ENCODE measurements around the gene PANX2. TPM values are rescaled to one million over a fixed set of nuclear protein-coding genes. Genes with fewer than 3 reads are reported as not detected.
A peak's percentile ranks its signal among the peaks of the same experiment; 100 is the strongest.

PANX2 gene
- total and polyA plus RNA-seq, 2 experiments from 2014 or later, result 0.44 to 2.1 TPM

- no peak overlapping the region for H2AFZ ChIP-seq
- peak overlapping the region; percentile 80 for H3K4me2 ChIP-seq
- peaks cover 49% of the 10 kb centered on the region for H3K4me1 ChIP-seq (ENCODE audit: insufficient read depth)
- WGBS (ENCODE audit: low lambda C conversion rate, missing lambda C conversion rate), result 37% methylated on average over 4 of the region's 4 CpGs
- peak overlapping the region; percentile 92 for H3K27ac ChIP-seq
- H4K20me1 ChIP-seq (ENCODE audit: insufficient read depth, poor library complexity, severe bottlenecking), result no peaks in the 10 kb centered on the region
- no peak overlapping the region for H3K4me3 ChIP-seq
- no peaks in the 10 kb centered on the region for H3K27me3 ChIP-seq
- peaks cover 62% of the 10 kb centered on the region for H3K79me2 ChIP-seq
- no peak for DNase-seq (ENCODE audit: low spot score)
- H3K9me2 ChIP-seq (replicated peaks; ENCODE audit: insufficient read depth), result no peaks in the 10 kb centered on the region
- H3K9me3 ChIP-seq (ENCODE audit: low read depth), result no peaks in the 10 kb centered on the region
- H3K36me3 ChIP-seq (replicated peaks; ENCODE audit: insufficient read depth, low read depth), result no peaks in the 10 kb centered on the region
- TF ChIP-seq EZH2 (IDR thresholded peaks at IDR 0.05; ENCODE audit: borderline replicate concordance), result no peak
- TF ChIP-seq, protein P1, sequence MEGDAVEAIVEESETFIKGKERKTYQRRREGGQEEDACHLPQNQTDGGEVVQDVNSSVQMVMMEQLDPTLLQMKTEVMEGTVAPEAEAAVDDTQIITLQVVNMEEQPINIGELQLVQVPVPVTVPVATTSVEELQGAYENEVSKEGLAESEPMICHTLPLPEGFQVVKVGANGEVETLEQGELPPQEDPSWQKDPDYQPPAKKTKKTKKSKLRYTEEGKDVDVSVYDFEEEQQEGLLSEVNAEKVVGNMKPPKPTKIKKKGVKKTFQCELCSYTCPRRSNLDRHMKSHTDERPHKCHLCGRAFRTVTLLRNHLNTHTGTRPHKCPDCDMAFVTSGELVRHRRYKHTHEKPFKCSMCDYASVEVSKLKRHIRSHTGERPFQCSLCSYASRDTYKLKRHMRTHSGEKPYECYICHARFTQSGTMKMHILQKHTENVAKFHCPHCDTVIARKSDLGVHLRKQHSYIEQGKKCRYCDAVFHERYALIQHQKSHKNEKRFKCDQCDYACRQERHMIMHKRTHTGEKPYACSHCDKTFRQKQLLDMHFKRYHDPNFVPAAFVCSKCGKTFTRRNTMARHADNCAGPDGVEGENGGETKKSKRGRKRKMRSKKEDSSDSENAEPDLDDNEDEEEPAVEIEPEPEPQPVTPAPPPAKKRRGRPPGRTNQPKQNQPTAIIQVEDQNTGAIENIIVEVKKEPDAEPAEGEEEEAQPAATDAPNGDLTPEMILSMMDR (IDR thresholded peaks at IDR 0.05; ENCODE audit: poor library complexity), result no peak
- no peak for TF ChIP-seq EZH2phosphoT487 (IDR thresholded peaks at IDR 0.05; ENCODE audit: low read depth, severe bottlenecking, unreplicated experiment)
Observed at GRCh38 chr22:50189849-50190181, 19.3 kb downstream of the PANX2 start.

DNA sequence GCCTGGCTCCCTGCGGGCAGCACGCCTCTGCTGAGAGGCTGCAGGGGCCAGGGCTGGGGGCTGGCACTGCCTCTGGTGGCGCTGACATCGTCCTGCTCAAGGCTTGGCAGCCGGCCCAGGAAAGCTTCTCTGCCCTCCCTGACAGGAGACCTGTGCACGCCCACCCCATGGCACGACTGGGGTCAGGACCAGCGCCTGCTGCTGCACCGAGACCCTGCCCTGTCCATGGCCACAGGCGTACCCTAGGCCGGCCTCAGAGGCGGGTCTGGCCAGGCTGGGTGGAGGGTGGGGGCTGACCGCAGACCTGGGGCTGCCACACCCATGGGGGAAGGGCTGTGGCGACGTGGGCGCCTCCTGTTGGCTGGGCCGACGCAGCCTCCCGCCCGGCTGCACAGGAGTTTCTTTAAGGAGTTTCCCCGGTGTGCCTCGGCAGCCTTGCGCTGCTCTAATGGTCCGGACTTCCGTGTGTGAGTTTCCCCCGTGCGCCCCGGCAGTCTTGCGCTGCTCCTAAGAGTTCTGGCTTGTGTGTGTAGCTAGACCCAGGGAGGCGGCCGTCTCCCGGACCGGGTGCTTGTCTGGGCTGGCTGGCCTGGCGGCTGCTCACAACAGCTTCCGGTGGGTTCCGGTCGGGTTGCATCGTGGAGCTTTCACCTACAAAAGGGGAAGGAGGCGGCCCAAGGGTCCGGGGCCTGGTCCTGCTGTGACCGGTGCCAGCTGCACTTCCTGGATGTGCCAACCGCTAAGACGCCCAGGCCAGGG, 19.8 kb downstream of the PANX2 start:
- H3K4me3 ChIP-seq, result no peak overlapping the region
- H4K20me1 ChIP-seq (ENCODE audit: insufficient read depth, poor library complexity, severe bottlenecking), result no peaks in the 10 kb centered on the region
- H3K9me2 ChIP-seq (replicated peaks; ENCODE audit: insufficient read depth), result no peaks in the 10 kb centered on the region
- H3K79me2 ChIP-seq, result peaks cover 60% of the 10 kb centered on the region
- no peaks in the 10 kb centered on the region for H3K27me3 ChIP-seq
- peaks cover 45% of the 10 kb centered on the region for H3K4me1 ChIP-seq (ENCODE audit: insufficient read depth)
- DNase-seq (ENCODE audit: low spot score), result peak; percentile 84
- no peaks in the 10 kb centered on the region for H3K9me3 ChIP-seq (ENCODE audit: low read depth)
- WGBS (ENCODE audit: low lambda C conversion rate, missing lambda C conversion rate), result 42% methylated on average over 23 of the region's 43 CpGs
- no peaks in the 10 kb centered on the region for H3K36me3 ChIP-seq (replicated peaks; ENCODE audit: insufficient read depth, low read depth)
- peak overlapping the region; percentile 38 for H2AFZ ChIP-seq
- H3K4me2 ChIP-seq, result peak overlapping the region; percentile 80
- no peak for TF ChIP-seq EZH2phosphoT487 (IDR thresholded peaks at IDR 0.05; ENCODE audit: low read depth, severe bottlenecking, unreplicated experiment)
- TF ChIP-seq, protein P1 (IDR thresholded peaks at IDR 0.05; ENCODE audit: poor library complexity), result peak; percentile 41
- peak overlapping the region; percentile 92 for H3K27ac ChIP-seq

GRCh38 chr22:50190941-50191741, 20.6 kb downstream of the PANX2 start:
- Histone ChIP-seq H2AFZ (no peak overlapping the region), H4K20me1 (ENCODE audit: insufficient read depth, poor library complexity, severe bottlenecking) (no peaks in the 10 kb centered on the region), H3K27me3 (no peaks in the 10 kb centered on the region), H3K4me1 (ENCODE audit: insufficient read depth) (peaks cover 43% of the 10 kb centered on the region), H3K27ac (peak overlapping the region; percentile 92), H3K4me3 (no peak overlapping the region), H3K9me2 (replicated peaks; ENCODE audit: insufficient read depth) (no peaks in the 10 kb centered on the region), H3K79me2 (peaks cover 57% of the 10 kb centered on the region), H3K36me3 (replicated peaks; ENCODE audit: insufficient read depth, low read depth) (no peaks in the 10 kb centered on the region), H3K9me3 (ENCODE audit: low read depth) (no peaks in the 10 kb centered on the region), H3K4me2 (peak overlapping the region; percentile 80)
- WGBS (ENCODE audit: low lambda C conversion rate, missing lambda C conversion rate), result 69% methylated on average over 18 of the region's 18 CpGs
- no peak for DNase-seq (ENCODE audit: low spot score)
- TF ChIP-seq, protein P1 (IDR thresholded peaks at IDR 0.05; ENCODE audit: poor library complexity), result no peak
- TF ChIP-seq EZH2 (IDR thresholded peaks at IDR 0.05; ENCODE audit: borderline replicate concordance) (no peak), EZH2phosphoT487 (IDR thresholded peaks at IDR 0.05; ENCODE audit: low read depth, severe bottlenecking, unreplicated experiment) (no peak)
